Astrocyte of the cerebellum (primary cell): ENCODE measurements around the gene TMEM140.

Source experiments
- DNase-seq: peaks from one replicate; pipeline ENCODE4 v3.0.0-alpha.2; 2011; ENCODE audit warnings: low read depth
- H3K4me3 ChIP-seq: 2 replicates; pipeline ENCODE4 v1.5.1; 2011; ENCODE audit warnings: mild to moderate bottlenecking, low read depth, low read length, moderate library complexity
- CTCF ChIP-seq: IDR thresholded peaks from 2 replicates; pipeline ENCODE4 v1.5.1; 2012; ENCODE audit warnings: low read length, low read depth, moderate library complexity, mild to moderate bottlenecking; ENCODE audit errors: missing control alignments
- in situ Hi-C: cut with HindIII; loops from 2 replicates; pipeline ENCODE4 v1.10.0; 2017; ENCODE audit warnings: low sequenced_read_pairs

Gene TMEM140

GRCh38 chr7:135154734-135155133, 6.9 kb downstream of the TMEM140 start:
- TF ChIP-seq CTCF = no peak
- no peak for DNase-seq
- no peak overlapping the region for H3K4me3 ChIP-seq
- in situ Hi-C loops = no loop called here

GRCh38 chr7:135156290-135156689, 8.4 kb downstream of the TMEM140 start:
- in situ Hi-C loops = no loop called here
- no peak overlapping the region for H3K4me3 ChIP-seq
- TF ChIP-seq CTCF = no peak
- DNase-seq = no peak

GRCh38 chr7:135158141-135158655, 10.3 kb downstream of the TMEM140 start:
- H3K4me3 ChIP-seq = no peak overlapping the region
- no peak for DNase-seq
- in situ Hi-C loops = no loop called here

GRCh38 chr7:135158874-135159273, 11.0 kb downstream of the TMEM140 start:
- H3K4me3 ChIP-seq = no peak overlapping the region
- no peak for DNase-seq
- in situ Hi-C loops = no loop called here
- TF ChIP-seq CTCF = no peak

More at GRCh38 chr7:135158141-135158655, 10.3 kb downstream of the TMEM140 start:
- TF ChIP-seq CTCF = no peak

- H3K4me3 ChIP-seq = no peak overlapping the region
- no peak for TF ChIP-seq CTCF
- DNase-seq = no peak
- in situ Hi-C loops = no loop called here
Observed at GRCh38 chr7:135159359-135160085, 11.7 kb downstream of the TMEM140 start.

- in situ Hi-C loops = no loop called here
- no peak overlapping the region for H3K4me3 ChIP-seq
- no peak for TF ChIP-seq CTCF
- DNase-seq = no peak
Observed at GRCh38 chr7:135160098-135160857, 12.4 kb downstream of the TMEM140 start.
